ENCODE measurements around the gene ABL1. TPM values are rescaled to one million over a fixed set of nuclear protein-coding genes. Genes with fewer than 3 reads are reported as not detected.

Gene ABL1
- total RNA-seq, 1 donor from 2014 or later: 91.0 TPM

DNA sequence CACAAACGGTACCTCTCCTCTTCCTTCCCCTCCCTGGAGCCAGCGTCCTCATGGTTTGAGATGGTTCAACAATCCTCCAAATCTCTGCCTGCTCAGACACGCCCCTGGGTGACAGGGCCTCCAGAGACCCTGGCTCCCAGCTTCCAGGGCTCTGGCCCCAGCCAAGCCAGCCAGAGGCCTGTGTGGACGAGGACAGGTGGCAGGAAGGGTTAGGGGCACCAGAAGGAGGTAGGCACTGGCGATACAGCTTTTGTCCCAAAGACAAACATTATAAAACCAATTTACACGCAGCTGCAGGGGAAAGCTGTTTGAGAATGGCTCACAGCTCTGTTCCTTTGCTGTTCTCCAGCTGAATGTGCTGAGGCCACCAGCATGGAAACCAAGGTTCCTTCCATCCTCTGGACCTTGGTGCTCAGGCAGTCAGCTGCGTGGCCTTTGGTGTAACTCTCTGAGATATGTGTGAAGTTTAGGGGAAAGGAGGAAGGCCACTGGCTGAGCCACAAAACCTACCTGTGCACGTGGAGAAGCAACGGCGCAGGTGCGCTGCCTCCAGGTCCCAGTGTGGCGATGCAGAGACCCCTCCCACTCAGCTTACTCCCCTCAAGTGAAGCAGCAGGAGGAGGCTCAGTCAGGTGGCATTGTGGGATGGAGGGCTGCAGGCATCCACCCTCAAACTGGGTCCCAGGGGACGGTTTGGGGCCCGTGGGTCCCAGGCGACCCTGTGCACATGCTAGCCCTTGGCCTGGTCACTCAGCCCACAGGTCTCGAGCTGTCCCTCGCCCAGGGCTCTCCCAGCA lies 65.8 kb downstream of the ABL1 start:
- TF ChIP-seq, protein P1, sequence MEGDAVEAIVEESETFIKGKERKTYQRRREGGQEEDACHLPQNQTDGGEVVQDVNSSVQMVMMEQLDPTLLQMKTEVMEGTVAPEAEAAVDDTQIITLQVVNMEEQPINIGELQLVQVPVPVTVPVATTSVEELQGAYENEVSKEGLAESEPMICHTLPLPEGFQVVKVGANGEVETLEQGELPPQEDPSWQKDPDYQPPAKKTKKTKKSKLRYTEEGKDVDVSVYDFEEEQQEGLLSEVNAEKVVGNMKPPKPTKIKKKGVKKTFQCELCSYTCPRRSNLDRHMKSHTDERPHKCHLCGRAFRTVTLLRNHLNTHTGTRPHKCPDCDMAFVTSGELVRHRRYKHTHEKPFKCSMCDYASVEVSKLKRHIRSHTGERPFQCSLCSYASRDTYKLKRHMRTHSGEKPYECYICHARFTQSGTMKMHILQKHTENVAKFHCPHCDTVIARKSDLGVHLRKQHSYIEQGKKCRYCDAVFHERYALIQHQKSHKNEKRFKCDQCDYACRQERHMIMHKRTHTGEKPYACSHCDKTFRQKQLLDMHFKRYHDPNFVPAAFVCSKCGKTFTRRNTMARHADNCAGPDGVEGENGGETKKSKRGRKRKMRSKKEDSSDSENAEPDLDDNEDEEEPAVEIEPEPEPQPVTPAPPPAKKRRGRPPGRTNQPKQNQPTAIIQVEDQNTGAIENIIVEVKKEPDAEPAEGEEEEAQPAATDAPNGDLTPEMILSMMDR (conservative IDR thresholded peaks at IDR 0.05): no peak
- Mint-ChIP-seq H3K4me3 (peak overlapping the region; percentile 44), H3K36me3 (ENCODE audit: low read depth) (no peaks in the 10 kb centered on the region), H3K27ac (ENCODE audit: unreplicated experiment) (no peak overlapping the region), H3K4me1 (no peaks in the 10 kb centered on the region), H3K27me3 (ENCODE audit: low read depth) (peaks cover 4% of the 10 kb centered on the region), H3K9me3 (no peaks in the 10 kb centered on the region)
- no peak for DNase-seq (ENCODE audit: low read depth, low spot score)

DNA sequence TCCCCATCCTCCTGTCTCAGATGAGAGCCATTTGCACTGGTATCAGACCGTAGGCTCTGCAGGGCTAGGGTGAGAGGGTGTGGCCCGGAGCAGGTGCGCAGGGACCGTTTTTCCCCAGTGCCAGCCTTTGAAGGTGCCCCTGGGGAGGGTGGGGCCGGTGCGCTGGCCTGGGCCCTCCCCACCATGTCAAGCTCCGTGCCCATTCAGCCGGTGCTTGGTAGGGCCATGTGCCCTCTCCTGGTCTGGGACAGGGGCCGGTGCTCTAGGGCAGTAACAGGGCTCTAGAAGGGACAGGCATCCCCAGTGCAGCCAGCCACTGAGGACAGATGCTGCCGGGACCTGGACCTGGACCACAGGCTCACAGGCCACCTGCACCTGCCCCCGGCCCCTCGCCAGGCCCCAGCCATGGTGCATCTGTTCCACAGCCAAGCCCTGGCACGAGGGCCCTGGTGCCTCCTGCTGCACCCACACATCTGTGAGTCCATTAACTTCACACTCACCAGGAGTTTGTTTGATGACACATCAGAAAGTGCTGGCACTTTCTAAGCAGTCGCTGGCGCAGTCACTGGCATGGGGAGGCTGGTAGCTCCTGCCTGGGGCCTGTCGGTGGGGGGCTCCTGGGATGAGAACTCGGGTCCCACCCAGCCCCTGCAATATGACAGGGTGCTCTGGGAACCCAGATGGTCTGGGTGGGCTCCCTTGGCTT lies 66.6 kb downstream of the ABL1 start:
- no peaks in the 10 kb centered on the region for H3K36me3 Mint-ChIP-seq (ENCODE audit: low read depth)
- H3K27ac Mint-ChIP-seq (ENCODE audit: unreplicated experiment): no peak overlapping the region
- H3K4me1 Mint-ChIP-seq: no peaks in the 10 kb centered on the region
- no peaks in the 10 kb centered on the region for H3K9me3 Mint-ChIP-seq
- peaks cover 4% of the 10 kb centered on the region for H3K27me3 Mint-ChIP-seq (ENCODE audit: low read depth)
- H3K4me3 Mint-ChIP-seq: no peak overlapping the region
- DNase-seq (ENCODE audit: low read depth, low spot score): no peak
- TF ChIP-seq, protein P1 (conservative IDR thresholded peaks at IDR 0.05): no peak

DNA sequence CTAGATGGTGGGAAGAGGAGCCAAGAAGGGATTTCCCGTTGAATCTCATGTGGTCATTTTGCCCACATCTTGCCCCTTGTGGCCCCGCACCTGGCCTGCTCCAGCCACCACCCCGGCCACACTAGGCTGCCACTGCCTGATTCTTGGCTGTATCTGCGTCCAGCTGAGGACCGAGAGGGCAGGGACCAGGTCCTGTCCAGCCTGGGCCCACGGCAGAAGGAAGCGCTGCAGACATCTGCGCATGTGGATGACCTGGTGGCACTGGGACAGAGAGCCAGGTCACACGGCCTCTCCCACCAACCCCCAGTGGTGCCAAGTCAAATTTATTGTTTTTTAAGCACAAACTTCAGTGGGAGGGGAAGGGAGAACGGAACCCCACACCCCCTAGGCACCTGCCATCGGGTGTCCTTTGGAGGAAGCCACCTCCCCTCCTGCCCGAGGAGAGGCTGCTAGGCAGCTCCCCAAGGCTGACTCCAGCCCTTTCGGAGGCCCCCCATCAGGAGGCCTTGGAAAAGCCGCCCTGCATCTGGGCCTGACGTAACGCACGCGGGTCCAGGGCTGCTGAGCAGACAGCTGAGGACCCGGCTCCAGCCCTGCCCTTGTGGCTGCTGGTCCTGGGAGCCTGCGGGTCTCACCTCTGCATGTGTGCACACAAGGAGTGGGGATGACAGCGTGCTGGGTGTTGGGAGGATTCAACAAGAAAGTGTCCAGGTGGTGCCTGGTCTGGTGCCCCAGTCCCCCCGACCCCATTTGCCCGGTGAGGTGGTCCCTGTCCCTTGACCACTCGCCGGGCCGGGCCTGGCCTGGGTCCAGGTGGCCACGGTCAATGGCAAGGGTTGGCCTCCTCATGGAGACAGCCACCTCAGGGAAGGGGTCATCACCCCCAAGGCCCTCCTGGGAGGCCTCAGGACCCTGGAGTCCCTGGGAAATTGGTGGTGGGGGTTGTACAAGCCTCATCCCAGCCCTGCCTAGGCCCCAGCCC lies 67.4 kb downstream of the ABL1 start:
- no peak for DNase-seq (ENCODE audit: low read depth, low spot score)
- H3K4me3 Mint-ChIP-seq: no peak overlapping the region
- H3K27ac Mint-ChIP-seq (ENCODE audit: unreplicated experiment): no peak overlapping the region
- TF ChIP-seq, protein P1 (conservative IDR thresholded peaks at IDR 0.05): no peak
- H3K4me1 Mint-ChIP-seq: no peaks in the 10 kb centered on the region
- no peaks in the 10 kb centered on the region for H3K36me3 Mint-ChIP-seq (ENCODE audit: low read depth)
- H3K9me3 Mint-ChIP-seq: no peaks in the 10 kb centered on the region
- H3K27me3 Mint-ChIP-seq (ENCODE audit: low read depth): peaks cover 4% of the 10 kb centered on the region

DNA sequence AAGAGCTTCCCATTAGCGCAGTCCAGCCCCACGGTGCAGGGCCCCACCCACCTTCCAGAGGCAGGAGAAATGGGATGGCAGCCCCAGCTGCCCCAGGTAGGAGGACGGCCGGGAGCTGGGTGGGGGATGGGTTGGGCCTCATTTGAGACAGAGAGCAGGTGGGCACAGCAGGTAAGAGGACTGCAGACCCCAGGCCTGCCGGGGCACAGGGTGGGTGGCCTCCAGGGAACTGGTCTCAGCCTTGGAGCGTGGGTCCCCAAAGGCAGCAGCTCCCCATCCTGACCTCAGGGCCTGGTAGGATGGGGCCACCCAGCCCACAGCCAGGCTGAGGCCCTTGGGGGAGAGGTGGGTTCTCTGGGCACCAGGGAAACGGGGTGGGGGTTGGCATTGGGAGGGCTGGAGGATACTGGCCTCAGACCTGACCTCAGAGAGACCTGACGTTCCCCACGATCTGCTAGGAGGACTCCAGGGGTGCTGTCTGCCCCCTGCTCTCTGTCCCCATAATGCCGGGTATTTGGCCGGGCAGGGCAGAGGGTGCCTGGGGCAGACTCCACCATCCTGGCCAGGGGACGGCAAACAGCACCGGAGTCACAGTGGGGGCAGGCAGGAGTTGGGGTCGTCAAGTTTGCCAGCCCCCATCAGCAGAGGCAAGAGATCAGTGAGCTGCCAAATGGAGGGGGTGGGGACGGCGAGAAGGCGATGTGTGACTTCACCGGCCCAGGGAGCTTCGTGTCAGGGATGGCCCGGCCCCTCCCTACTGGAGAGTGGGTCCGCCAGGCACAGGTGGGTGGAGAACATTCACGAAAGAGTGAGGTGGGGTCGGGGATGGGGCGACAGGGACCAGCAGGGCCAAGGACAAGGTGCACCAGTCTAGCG lies 68.4 kb downstream of the ABL1 start:
- H3K36me3 Mint-ChIP-seq (ENCODE audit: low read depth): no peaks in the 10 kb centered on the region
- TF ChIP-seq, protein P1 (conservative IDR thresholded peaks at IDR 0.05): no peak
- no peak for DNase-seq (ENCODE audit: low read depth, low spot score)
- H3K4me1 Mint-ChIP-seq: peaks cover 6% of the 10 kb centered on the region
- H3K27me3 Mint-ChIP-seq (ENCODE audit: low read depth): peaks cover 7% of the 10 kb centered on the region
- H3K9me3 Mint-ChIP-seq: no peaks in the 10 kb centered on the region
- no peak overlapping the region for H3K4me3 Mint-ChIP-seq
- H3K27ac Mint-ChIP-seq (ENCODE audit: unreplicated experiment): no peak overlapping the region
